HEK293 (cell line): Measurements from ENCODE around the gene CRY2.
A peak's percentile ranks its signal among the peaks of the same experiment; 100 is the strongest.

ENCODE experiments used
- CTCF ChIA-PET: fragments of 350-600 bp; formaldehyde crosslinking; extraction: SDS; loops from one replicate; lab custom pipeline; 2021; ENCODE audit warnings: antibody characterized with exemption; lab: Yijun Ruan, JAX
- POLR2A ChIA-PET: fragments of 300-600 bp; formaldehyde crosslinking; extraction: SDS; loops from one replicate; lab custom pipeline; 2020; ENCODE audit warnings: antibody characterized with exemption, inconsistent platforms; lab: Yijun Ruan, JAX
- H3K27ac ChIP-seq: fragments of 200-500 bp; sonication (Bioruptor generic); 2 replicates; pipeline ENCODE4 v1.5.1; 2014; ENCODE audit warnings: low read depth, low read length, control low read depth, inconsistent platforms; ENCODE audit errors: extremely low read depth
- H3K36me3 ChIP-seq, 2 experiments: fragments of 200-500 bp in 1 of 2; sonication (Bioruptor generic) in 1 of 2; 1 replicate in 1 of 2; 2 replicates in 1 of 2; pipeline ENCODE4 v1.5.1; 2014 to 2017; ENCODE audit warnings: inconsistent platforms in 2 of 2, low read length in 2 of 2; ENCODE audit not compliant: control insufficient read depth in 2 of 2, insufficient read depth in 1 of 2
- H3K4me1 ChIP-seq: fragments of 200-500 bp; sonication (Bioruptor generic); 2 replicates; pipeline ENCODE4 v1.5.1; 2014; ENCODE audit warnings: mild to moderate bottlenecking, low read length, inconsistent platforms; ENCODE audit not compliant: control insufficient read depth, insufficient read depth
- H3K4me3 ChIP-seq: 2 replicates; pipeline ENCODE4 v1.5.1; 2011; ENCODE audit warnings: low read depth, mild to moderate bottlenecking, control low read depth, low read length, moderate library complexity
- H3K9me3 ChIP-seq: fragments of 200-500 bp; sonication (Bioruptor generic); 2 replicates; pipeline ENCODE4 v1.5.1; 2014; ENCODE audit warnings: low read depth, low read length, inconsistent platforms; ENCODE audit not compliant: control insufficient read depth, insufficient read depth
- BCL11A ChIP-seq: fragments of 450-650 bp; formaldehyde crosslinking; IDR thresholded peaks from 2 replicates; pipeline ENCODE4 v1.5.1; 2016; ENCODE audit warnings: low read depth, missing biosample characterization, missing genetic modification characterization
- FEZF1 ChIP-seq: fragments of 450-650 bp; formaldehyde crosslinking; IDR thresholded peaks from 2 replicates; pipeline ENCODE4 v1.5.1; 2016; ENCODE audit warnings: missing biosample characterization, missing genetic modification characterization
- GFI1B ChIP-seq: fragments of 450-650 bp; formaldehyde crosslinking; IDR thresholded peaks from 2 replicates; pipeline ENCODE4 v1.5.1; 2016; ENCODE audit warnings: missing biosample characterization, missing genetic modification characterization
- GLI2 ChIP-seq: fragments of 450-650 bp; formaldehyde crosslinking; IDR thresholded peaks from 2 replicates; pipeline ENCODE4; 2017; ENCODE audit warnings: missing biosample characterization, missing genetic modification characterization, low read depth, borderline replicate concordance
- KLF7 ChIP-seq: fragments of 450-650 bp; formaldehyde crosslinking; IDR thresholded peaks from 2 replicates; pipeline ENCODE4 v1.5.1; 2016; ENCODE audit warnings: missing biosample characterization, missing genetic modification characterization, borderline replicate concordance
- KLF9 ChIP-seq: fragments of 450-650 bp; formaldehyde crosslinking; IDR thresholded peaks from 2 replicates; pipeline ENCODE4 v1.5.1; 2016; ENCODE audit warnings: missing biosample characterization, missing genetic modification characterization, low read depth
- MYNN ChIP-seq: fragments of 450-650 bp; formaldehyde crosslinking; IDR thresholded peaks from 2 replicates; pipeline ENCODE4 v1.5.1; 2016; ENCODE audit warnings: missing biosample characterization, missing genetic modification characterization, borderline replicate concordance
- OSR2 ChIP-seq: fragments of 450-650 bp; formaldehyde crosslinking; IDR thresholded peaks from 2 replicates; pipeline ENCODE4 v1.5.1; 2016; ENCODE audit warnings: missing biosample characterization, missing genetic modification characterization
- SALL2 ChIP-seq: fragments of 450-650 bp; formaldehyde crosslinking; IDR thresholded peaks from 2 replicates; pipeline ENCODE4 v1.5.0; 2017; ENCODE audit warnings: missing biosample characterization, mild to moderate bottlenecking, missing genetic modification characterization, borderline replicate concordance
- SP3 ChIP-seq: fragments of 450-650 bp; formaldehyde crosslinking; IDR thresholded peaks from 2 replicates; pipeline ENCODE4 v1.5.1; 2016; ENCODE audit warnings: missing biosample characterization, missing genetic modification characterization
- SP7 ChIP-seq: fragments of 450-650 bp; formaldehyde crosslinking; IDR thresholded peaks from 2 replicates; pipeline ENCODE4 v1.5.1; 2016; ENCODE audit warnings: missing biosample characterization, missing genetic modification characterization
- WT1 ChIP-seq: fragments of 450-650 bp; formaldehyde crosslinking; IDR thresholded peaks from 2 replicates; pipeline ENCODE4 v1.5.1; 2016; ENCODE audit warnings: missing biosample characterization, missing genetic modification characterization
- ZBTB21 ChIP-seq: fragments of 450-650 bp; formaldehyde crosslinking; IDR thresholded peaks from 2 replicates; pipeline ENCODE4 v1.5.1; 2017; ENCODE audit warnings: missing biosample characterization, missing genetic modification characterization
- ZFHX2 ChIP-seq: fragments of 450-650 bp; formaldehyde crosslinking; conservative IDR thresholded peaks from 2 replicates; pipeline ENCODE4 v1.5.1; 2016; ENCODE audit warnings: missing biosample characterization, missing genetic modification characterization
- ZFP37 ChIP-seq: fragments of 450-650 bp; formaldehyde crosslinking; IDR thresholded peaks from 2 replicates; pipeline ENCODE4 v1.5.1; 2016; ENCODE audit warnings: missing biosample characterization, missing genetic modification characterization
- ZNF121 ChIP-seq: fragments of 450-650 bp; formaldehyde crosslinking; IDR thresholded peaks from 2 replicates; pipeline ENCODE4 v1.5.1; 2016; ENCODE audit warnings: missing biosample characterization, missing genetic modification characterization
- ZNF132 ChIP-seq: fragments of 450-650 bp; formaldehyde crosslinking; IDR thresholded peaks from 2 replicates; pipeline ENCODE4 v1.5.1; 2017; ENCODE audit warnings: missing biosample characterization, missing genetic modification characterization, borderline replicate concordance
- ZNF155 ChIP-seq: fragments of 450-650 bp; formaldehyde crosslinking; IDR thresholded peaks from 2 replicates; pipeline ENCODE4 v1.5.1; 2016; ENCODE audit warnings: missing biosample characterization, missing genetic modification characterization
- ZNF23 ChIP-seq: fragments of 450-650 bp; formaldehyde crosslinking; IDR thresholded peaks from 2 replicates; pipeline ENCODE4 v1.5.1; 2016; ENCODE audit warnings: missing biosample characterization, missing genetic modification characterization, borderline replicate concordance
- ZNF302 ChIP-seq: fragments of 450-650 bp; formaldehyde crosslinking; IDR thresholded peaks from 2 replicates; pipeline ENCODE4 v1.5.1; 2016; ENCODE audit warnings: missing biosample characterization, missing genetic modification characterization, low read depth
- ZNF629 ChIP-seq: fragments of 450-650 bp; formaldehyde crosslinking; IDR thresholded peaks from 2 replicates; pipeline ENCODE4 v1.5.1; 2017; ENCODE audit warnings: missing biosample characterization, missing genetic modification characterization
- ZNF776 ChIP-seq: fragments of 450-650 bp; formaldehyde crosslinking; IDR thresholded peaks from 2 replicates; pipeline ENCODE4 v1.5.0; 2017; ENCODE audit warnings: missing biosample characterization, missing genetic modification characterization, borderline replicate concordance
- ZNF792 ChIP-seq: fragments of 450-650 bp; formaldehyde crosslinking; IDR thresholded peaks from 2 replicates; pipeline ENCODE4 v1.5.1; 2016; ENCODE audit warnings: missing biosample characterization, missing genetic modification characterization
- ZNF837 ChIP-seq: fragments of 450-650 bp; formaldehyde crosslinking; IDR thresholded peaks from 2 replicates; pipeline ENCODE4 v1.5.1; 2016; ENCODE audit warnings: missing biosample characterization, missing genetic modification characterization
- TF ChIP-seq, protein P1 (sequence below): fragments of 450-650 bp; formaldehyde crosslinking; IDR thresholded peaks from 2 replicates; pipeline ENCODE4 v1.5.1; 2016; ENCODE audit warnings: missing biosample characterization, missing genetic modification characterization
- TF ChIP-seq, protein P2 (sequence below): fragments of 450-650 bp; formaldehyde crosslinking; IDR thresholded peaks from 2 replicates; pipeline ENCODE4 v1.5.1; 2016; ENCODE audit warnings: missing biosample characterization, missing genetic modification characterization
- TF ChIP-seq, protein P3 (sequence below): fragments of 450-650 bp; formaldehyde crosslinking; IDR thresholded peaks from 2 replicates; pipeline ENCODE4 v1.5.1; 2016; ENCODE audit warnings: missing biosample characterization, missing genetic modification characterization

Gene CRY2

DNA sequence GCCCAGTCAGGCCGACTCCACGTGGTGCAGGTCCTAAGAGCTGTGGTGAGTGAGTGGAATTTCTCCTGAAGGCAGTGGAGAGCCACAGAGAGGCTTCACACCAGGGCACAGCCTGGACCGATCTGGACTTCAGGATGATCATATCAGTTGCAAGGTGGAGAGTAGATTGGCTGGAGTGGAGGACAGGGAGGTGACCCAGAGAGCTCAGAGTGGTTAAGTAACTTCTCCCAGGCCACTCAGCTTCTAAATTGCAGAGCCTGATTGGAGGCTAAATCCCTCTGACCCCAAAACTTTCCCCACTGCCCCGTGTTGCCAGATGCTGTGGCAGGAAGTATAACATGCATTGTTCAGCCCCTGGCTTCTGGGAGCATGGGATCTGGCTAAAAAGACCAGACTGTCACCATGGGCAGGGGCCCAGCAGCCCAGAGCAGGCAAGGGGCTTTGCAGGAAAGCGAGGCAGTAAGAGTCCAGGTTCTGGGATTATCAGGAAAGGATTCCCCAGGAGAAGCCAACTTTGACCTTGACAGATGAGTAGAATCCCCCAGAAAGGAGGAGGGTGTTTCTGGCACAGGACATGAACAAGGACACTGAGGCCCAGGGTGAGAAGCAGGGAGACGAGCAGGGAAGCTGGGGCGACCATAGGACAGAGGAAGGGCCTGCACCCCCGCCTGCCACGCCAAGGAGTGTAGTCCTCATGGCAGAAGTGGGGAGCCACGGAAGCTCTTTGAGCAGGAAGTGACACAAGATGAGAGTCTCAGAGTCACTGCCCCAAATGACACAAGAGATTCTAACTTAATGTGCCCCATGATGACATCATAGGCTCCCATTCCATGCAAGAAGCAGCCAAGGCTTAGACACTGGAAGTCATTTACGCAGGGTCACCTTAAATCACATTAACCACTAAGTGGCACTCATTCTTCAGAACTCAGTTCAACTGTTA lies 37.5 kb upstream of the CRY2 start (continued):
- no peak for TF ChIP-seq ZNF132
- TF ChIP-seq ZFP37: no peak
- no peak for TF ChIP-seq ZNF155
- TF ChIP-seq GFI1B (tag by site-specific recombination): no peak
- TF ChIP-seq ZNF302 (tag by site-specific recombination): no peak
- TF ChIP-seq ZNF837 (tag by site-specific recombination): no peak
- TF ChIP-seq FEZF1 (tag by site-specific recombination): peak; percentile 35
- TF ChIP-seq, protein P1, sequence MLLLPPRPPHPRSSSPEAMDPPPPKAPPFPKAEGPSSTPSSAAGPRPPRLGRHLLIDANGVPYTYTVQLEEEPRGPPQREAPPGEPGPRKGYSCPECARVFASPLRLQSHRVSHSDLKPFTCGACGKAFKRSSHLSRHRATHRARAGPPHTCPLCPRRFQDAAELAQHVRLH (tag by site-specific recombination): no peak
- TF ChIP-seq, protein P2, sequence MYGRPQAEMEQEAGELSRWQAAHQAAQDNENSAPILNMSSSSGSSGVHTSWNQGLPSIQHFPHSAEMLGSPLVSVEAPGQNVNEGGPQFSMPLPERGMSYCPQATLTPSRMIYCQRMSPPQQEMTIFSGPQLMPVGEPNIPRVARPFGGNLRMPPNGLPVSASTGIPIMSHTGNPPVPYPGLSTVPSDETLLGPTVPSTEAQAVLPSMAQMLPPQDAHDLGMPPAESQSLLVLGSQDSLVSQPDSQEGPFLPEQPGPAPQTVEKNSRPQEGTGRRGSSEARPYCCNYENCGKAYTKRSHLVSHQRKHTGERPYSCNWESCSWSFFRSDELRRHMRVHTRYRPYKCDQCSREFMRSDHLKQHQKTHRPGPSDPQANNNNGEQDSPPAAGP (tag by site-specific recombination): no peak
- TF ChIP-seq ZFHX2: no peak
- 0 out of 2 replicates have a peak, but pooled peaks have one; percentile 25 for TF ChIP-seq OSR2 (tag by site-specific recombination)
- no peak for TF ChIP-seq ZNF792 (tag by site-specific recombination)
- TF ChIP-seq KLF9 (tag by site-specific recombination): no peak
- TF ChIP-seq ZNF776: no peak
- no peak for TF ChIP-seq KLF7
- TF ChIP-seq SP7 (tag by site-specific recombination): 0 out of 2 replicates have a peak, but pooled peaks have one; percentile 18
- peak; percentile 92 for TF ChIP-seq ZBTB21 (tag by site-specific recombination)
- no peak for TF ChIP-seq MYNN (tag by site-specific recombination)
- TF ChIP-seq, protein P3, sequence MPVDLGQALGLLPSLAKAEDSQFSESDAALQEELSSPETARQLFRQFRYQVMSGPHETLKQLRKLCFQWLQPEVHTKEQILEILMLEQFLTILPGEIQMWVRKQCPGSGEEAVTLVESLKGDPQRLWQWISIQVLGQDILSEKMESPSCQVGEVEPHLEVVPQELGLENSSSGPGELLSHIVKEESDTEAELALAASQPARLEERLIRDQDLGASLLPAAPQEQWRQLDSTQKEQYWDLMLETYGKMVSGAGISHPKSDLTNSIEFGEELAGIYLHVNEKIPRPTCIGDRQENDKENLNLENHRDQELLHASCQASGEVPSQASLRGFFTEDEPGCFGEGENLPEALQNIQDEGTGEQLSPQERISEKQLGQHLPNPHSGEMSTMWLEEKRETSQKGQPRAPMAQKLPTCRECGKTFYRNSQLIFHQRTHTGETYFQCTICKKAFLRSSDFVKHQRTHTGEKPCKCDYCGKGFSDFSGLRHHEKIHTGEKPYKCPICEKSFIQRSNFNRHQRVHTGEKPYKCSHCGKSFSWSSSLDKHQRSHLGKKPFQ: no peak
- TF ChIP-seq SP3 (tag by site-specific recombination): no peak
- no peak for TF ChIP-seq SALL2
- TF ChIP-seq ZNF629 (tag by site-specific recombination): peak; percentile 87
- no peak for TF ChIP-seq BCL11A
- no peak for TF ChIP-seq ZNF121
- no peak for TF ChIP-seq ZNF23 (tag by site-specific recombination)
- TF ChIP-seq GLI2: no peak

DNA sequence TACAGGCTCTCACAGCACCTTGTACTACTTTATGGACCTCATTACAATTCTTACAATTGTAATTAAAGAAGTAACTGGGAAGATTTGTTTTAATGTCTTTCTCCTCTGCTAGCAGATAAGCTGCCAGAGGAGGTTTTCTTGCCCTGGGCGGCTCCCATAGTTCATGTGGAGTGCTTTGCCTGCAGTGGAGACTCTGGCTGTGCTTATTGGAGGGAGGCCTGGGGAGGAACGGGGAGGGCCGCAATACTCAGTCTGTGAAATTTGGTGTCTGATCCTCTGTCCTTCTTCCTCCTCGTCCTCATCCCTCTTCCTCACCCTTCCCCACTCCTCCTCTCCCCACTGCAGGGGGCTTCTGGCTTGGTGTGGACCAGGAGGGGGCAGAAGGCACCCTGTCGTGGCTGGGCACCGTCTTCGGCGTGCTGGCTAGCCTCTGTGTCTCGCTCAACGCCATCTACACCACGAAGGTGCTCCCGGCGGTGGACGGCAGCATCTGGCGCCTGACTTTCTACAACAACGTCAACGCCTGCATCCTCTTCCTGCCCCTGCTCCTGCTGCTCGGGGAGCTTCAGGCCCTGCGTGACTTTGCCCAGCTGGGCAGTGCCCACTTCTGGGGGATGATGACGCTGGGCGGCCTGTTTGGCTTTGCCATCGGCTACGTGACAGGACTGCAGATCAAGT lies 36.7 kb upstream of the CRY2 start:
- H3K9me3 ChIP-seq: no peaks in the 10 kb centered on the region
- ChIA-PET CTCF (no interaction called here), POLR2A (no interaction called here)
- TF ChIP-seq KLF7 (no peak), WT1 (peak; percentile 47; the same call in 1 of the 2 replicates)
- no peak overlapping the region for H3K27ac ChIP-seq
- peaks cover 0 to 31% of the 10 kb centered on the region in 2 experiments; a peak in 1 of 3 replicates for H3K36me3 ChIP-seq
- no peak overlapping the region for H3K4me3 ChIP-seq
- peaks cover 3% of the 10 kb centered on the region for H3K4me1 ChIP-seq
